Tibial artery (tissue), 4 donors: ENCODE results near the gene ANKS3.

ENCODE experiments used
- DNase-seq, 2 donors: peaks; one replicate each; pipeline ENCODE4 v3.0.0-alpha.2; 2019
- H3K27ac ChIP-seq, 2 donors: fragments of 200-600 bp; sonication (generic) in 1 of 2; 1 replicate in 1 of 2; 2 replicates in 1 of 2; pipeline ENCODE4 v1.5.1; 2018 to 2019; ENCODE audit warnings: mild to moderate bottlenecking in 1 of 2
- H3K27me3 ChIP-seq, 2 donors: fragments of 200-600 bp; sonication (generic) in 1 of 2; one replicate each; pipeline versions ENCODE4 v1.5.1 to v1.6.0; 2016 to 2019
- H3K36me3 ChIP-seq, 3 donors: fragments of 200-600 bp; sonication (generic) in 2 of 3; one replicate each; pipeline ENCODE4 v1.5.1; 2016 to 2019; ENCODE audit warnings: mild to moderate bottlenecking in 2 of 3
- H3K4me1 ChIP-seq, 4 donors: fragments of 200-600 bp; sonication (generic) in 2 of 4; 1 replicate in 3 of 4; 2 replicates in 1 of 4; pipeline ENCODE4 v1.5.1; 2016 to 2019
- H3K4me3 ChIP-seq, 2 donors: fragments of 200-600 bp; sonication (generic) in 1 of 2; 1 replicate in 1 of 2; 2 replicates in 1 of 2; pipeline ENCODE4 v1.5.1; 2018 to 2019; ENCODE audit warnings: mild to moderate bottlenecking in 2 of 2
- H3K9me3 ChIP-seq, 3 donors: fragments of 200-600 bp; sonication (generic) in 1 of 3; one replicate each; pipeline ENCODE4 v1.5.1; 2016 to 2019
- CTCF ChIP-seq, 2 experiments: fragments of 200-600 bp in 1 of 2; fragments of 450-650 bp in 1 of 2; IDR thresholded peaks; one replicate each; pipeline ENCODE4 v1.5.1; 2017 to 2019; ENCODE audit warnings: antibody characterized with exemption in 2 of 2, mild to moderate bottlenecking in 1 of 2, moderate library complexity in 1 of 2
- intact Hi-C: fragments of 100-400 bp; cut with DNase I; formaldehyde crosslinking; loops from one replicate; pipeline ENCODE4 v1.15.0; 2023; ENCODE audit warnings: low total_unique reads

ANKS3 gene

DNA sequence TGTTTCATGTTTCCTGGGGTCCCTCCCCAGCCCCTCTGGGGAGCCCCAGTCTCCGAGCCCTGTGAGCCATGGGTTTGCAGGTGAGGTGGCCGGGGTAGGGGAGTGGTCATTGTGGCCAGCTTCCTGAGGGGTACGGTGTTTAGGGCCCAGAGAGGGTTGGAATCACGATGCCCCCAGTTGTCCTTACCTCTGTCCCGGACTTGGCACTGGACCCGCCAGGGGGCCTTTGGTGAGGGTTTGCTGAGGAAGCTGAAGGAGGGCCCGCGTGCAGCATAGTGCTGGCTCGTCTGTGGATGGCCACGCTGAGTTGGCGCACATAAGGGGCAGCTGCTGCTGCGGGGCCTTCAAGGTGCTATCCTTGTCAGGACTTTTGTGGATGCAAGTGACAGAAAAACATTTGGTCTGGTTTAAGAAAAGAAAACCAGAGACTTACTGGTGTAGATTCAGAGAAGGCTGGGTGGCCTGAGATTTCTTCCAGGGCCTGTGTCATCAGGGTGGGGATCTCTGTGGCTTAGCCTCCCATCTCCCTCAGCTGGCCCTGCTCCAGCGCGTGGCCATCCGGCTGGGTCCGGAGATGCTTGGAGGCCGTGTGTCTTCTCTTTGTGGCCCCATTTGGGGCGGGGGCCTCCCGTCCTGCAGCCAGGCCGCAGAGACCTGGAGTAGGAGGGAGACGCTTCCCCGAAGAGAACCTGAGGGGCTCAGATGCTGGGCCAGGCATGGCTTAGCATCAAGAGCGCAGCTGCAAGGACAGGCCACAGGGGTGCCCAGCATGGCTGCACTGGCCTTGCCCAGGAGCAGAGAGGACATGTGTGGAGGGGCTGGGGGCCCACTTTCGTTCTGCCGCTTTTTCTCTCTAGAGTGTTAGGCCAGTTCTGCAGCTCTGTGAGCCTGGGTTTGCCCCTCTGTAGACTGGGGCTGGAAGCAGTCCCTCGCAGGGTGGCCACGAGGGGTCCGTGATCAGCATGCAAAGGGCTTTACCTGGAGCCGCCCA lies 74.4 kb downstream of the ANKS3 start:
- Histone ChIP-seq H3K36me3 (peaks cover 19 to 79% (median 51%) of the 10 kb centered on the region in 3 donors), H3K4me1 (peaks cover 0 to 21% (median 5%) of the 10 kb centered on the region in 4 donors), H3K4me3 (no peak overlapping the region), H3K27me3 (no peaks in the 10 kb centered on the region), H3K27ac (no peak overlapping the region), H3K9me3 (no peaks in the 10 kb centered on the region)
- no peak for TF ChIP-seq CTCF (IDR thresholded peaks at IDR 0.05)
- intact Hi-C loops = no loop called here
- DNase-seq = no peak

- Histone ChIP-seq H3K27me3 (no peaks in the 10 kb centered on the region), H3K9me3 (no peaks in the 10 kb centered on the region), H3K36me3 (peaks cover 37 to 84% (median 77%) of the 10 kb centered on the region in 3 donors), H3K4me3 (no peak overlapping the region), H3K4me1 (peaks cover 0 to 14% (median 5%) of the 10 kb centered on the region in 4 donors), H3K27ac (no peak overlapping the region)
- intact Hi-C loops = no loop called here
- no peak for DNase-seq
- TF ChIP-seq CTCF (IDR thresholded peaks at IDR 0.05) = no peak
Observed at GRCh38 chr16:4656695-4657686, 77.1 kb downstream of the ANKS3 start.

DNA sequence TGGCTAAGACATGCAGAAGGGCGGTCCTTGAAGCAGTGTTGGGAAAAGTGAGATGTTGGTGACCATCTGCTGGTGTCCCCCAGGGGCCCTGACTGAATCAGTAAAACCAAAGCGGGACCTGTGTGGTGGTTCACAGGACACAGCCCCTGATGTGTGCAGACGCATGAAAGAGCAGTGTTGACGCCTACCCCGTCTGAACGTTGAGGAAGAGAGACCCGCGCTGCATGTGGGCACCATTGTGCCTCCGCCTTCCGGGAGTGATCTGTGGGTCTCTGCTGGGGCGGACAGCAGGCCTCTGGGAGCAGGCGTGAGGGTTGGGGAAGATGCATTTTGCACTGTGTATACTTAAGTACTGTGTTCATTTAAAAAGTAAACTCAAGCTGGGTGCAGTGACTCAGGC lies 77.8 kb downstream of the ANKS3 start:
- intact Hi-C loops = no loop called here
- H3K4me3 ChIP-seq = no peak overlapping the region
- H3K9me3 ChIP-seq = no peaks in the 10 kb centered on the region
- no peak for TF ChIP-seq CTCF (IDR thresholded peaks at IDR 0.05)
- H3K27ac ChIP-seq = no peak overlapping the region
- DNase-seq = no peak
- H3K4me1 ChIP-seq = peaks cover 0 to 14% (median 5%) of the 10 kb centered on the region in 4 donors
- no peaks in the 10 kb centered on the region for H3K27me3 ChIP-seq
- peaks cover 43 to 92% (median 85%) of the 10 kb centered on the region in 3 donors for H3K36me3 ChIP-seq

DNA sequence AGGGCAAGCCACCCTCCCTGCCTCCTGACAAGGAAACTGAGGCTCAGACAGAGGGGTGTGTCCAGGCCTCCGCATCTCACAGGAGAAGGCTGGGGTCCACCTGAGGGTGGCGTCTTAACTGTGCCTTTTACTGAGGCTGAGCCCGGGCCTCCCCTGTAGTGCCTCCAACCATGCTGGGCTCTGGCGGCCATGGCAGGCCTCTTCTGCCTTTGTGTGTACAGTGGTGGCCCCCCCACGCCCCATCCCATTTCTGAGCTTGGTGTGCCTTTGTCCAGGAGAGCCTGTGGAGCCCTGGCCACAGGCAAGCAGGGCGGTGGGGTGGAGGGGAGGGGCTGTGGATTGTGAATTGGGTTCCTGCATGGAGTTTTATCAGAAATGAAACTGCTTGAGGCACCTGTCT lies 78.3 kb downstream of the ANKS3 start:
- peaks cover 0 to 12% (median 5%) of the 10 kb centered on the region in 4 donors for H3K4me1 ChIP-seq
- no peak for TF ChIP-seq CTCF (IDR thresholded peaks at IDR 0.05)
- DNase-seq = no peak
- H3K4me3 ChIP-seq = no peak overlapping the region
- H3K27ac ChIP-seq = no peak overlapping the region
- no peaks in the 10 kb centered on the region for H3K27me3 ChIP-seq
- intact Hi-C loops = no loop called here
- H3K9me3 ChIP-seq = no peaks in the 10 kb centered on the region
- peaks cover 47 to 96% (median 89%) of the 10 kb centered on the region in 3 donors for H3K36me3 ChIP-seq

- intact Hi-C loops = no loop called here
- Histone ChIP-seq H3K4me1 (peaks cover 0 to 5% (median 3%) of the 10 kb centered on the region in 4 donors), H3K27ac (no peak overlapping the region), H3K4me3 (no peak overlapping the region), H3K9me3 (no peaks in the 10 kb centered on the region), H3K27me3 (no peaks in the 10 kb centered on the region), H3K36me3 (peaks cover 50 to 97% (median 93%) of the 10 kb centered on the region in 3 donors)
- no peak for TF ChIP-seq CTCF (IDR thresholded peaks at IDR 0.05)
- DNase-seq = no peak
Observed at GRCh38 chr16:4654964-4655590, 79.0 kb downstream of the ANKS3 start.
